Transverse colon (tissue), 4 donors: ENCODE measurements around the gene TRHDE.

ENCODE experiments used
- EP300 ChIP-seq: sonication (generic); formaldehyde crosslinking; IDR thresholded peaks from one replicate; pipeline ENCODE4 v1.6.1; 2017; ENCODE audit warnings: antibody characterized with exemption, low read depth
- POLR2A ChIP-seq: fragments of 450-650 bp; IDR thresholded peaks from one replicate; pipeline ENCODE4 v1.6.1; 2016; ENCODE audit warnings: antibody characterized with exemption, mild to moderate bottlenecking, moderate library complexity
- POLR2AphosphoS5 ChIP-seq, 3 donors: sonication (generic); formaldehyde crosslinking; IDR thresholded peaks; one replicate each; pipeline ENCODE4 v1.6.1; 2016; ENCODE audit warnings: antibody characterized with exemption in 3 of 3
- TF ChIP-seq, protein P1 (sequence below), 5 experiments: fragments of 200-600 bp in 3 of 5; fragments of 450-650 bp in 2 of 5; sonication (generic) in 3 of 5; IDR thresholded peaks; 1 replicate in 2 of 5; 2 replicates in 3 of 5; pipeline ENCODE4 v1.5.1; 2016 to 2017; ENCODE audit warnings: antibody characterized with exemption in 5 of 5, inconsistent platforms in 3 of 5, mild to moderate bottlenecking in 2 of 5, moderate library complexity in 1 of 5

DNA sequence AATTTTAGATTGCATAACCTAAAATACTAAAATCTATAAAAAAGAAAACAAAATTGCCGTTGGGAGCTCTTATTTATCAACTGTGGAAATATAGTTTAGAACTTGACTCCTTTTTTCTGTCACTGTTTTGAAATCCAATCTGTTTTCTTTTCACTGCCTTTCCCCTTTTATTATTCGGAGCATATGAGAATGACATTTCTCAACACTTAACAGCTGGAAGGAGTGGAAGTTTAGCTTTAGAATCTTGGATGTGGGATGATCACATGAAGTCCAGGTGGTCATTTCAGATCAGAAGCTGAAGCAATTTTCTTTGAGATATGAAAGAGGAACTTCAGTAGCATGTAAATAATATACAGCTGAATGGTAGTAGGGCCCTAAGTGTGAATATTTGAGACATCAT lies 16.7 kb downstream of the TRHDE start:
- no peak for TF ChIP-seq POLR2AphosphoS5 (IDR thresholded peaks at IDR 0.05)
- TF ChIP-seq, protein P1, sequence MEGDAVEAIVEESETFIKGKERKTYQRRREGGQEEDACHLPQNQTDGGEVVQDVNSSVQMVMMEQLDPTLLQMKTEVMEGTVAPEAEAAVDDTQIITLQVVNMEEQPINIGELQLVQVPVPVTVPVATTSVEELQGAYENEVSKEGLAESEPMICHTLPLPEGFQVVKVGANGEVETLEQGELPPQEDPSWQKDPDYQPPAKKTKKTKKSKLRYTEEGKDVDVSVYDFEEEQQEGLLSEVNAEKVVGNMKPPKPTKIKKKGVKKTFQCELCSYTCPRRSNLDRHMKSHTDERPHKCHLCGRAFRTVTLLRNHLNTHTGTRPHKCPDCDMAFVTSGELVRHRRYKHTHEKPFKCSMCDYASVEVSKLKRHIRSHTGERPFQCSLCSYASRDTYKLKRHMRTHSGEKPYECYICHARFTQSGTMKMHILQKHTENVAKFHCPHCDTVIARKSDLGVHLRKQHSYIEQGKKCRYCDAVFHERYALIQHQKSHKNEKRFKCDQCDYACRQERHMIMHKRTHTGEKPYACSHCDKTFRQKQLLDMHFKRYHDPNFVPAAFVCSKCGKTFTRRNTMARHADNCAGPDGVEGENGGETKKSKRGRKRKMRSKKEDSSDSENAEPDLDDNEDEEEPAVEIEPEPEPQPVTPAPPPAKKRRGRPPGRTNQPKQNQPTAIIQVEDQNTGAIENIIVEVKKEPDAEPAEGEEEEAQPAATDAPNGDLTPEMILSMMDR (IDR thresholded peaks at IDR 0.05), result no peak
- TF ChIP-seq EP300, result no peak
- TF ChIP-seq POLR2A, result no peak
